Small intestine (tissue), 7 donors: ENCODE measurements around the gene ABCB8. TPM values are rescaled to one million over a fixed set of nuclear protein-coding genes. Genes with fewer than 3 reads are reported as not detected.

Experiments
- DNase-seq, 2 donors: peaks; one replicate each; pipeline versions ENCODE4 v3.0.0 to v3.0.0-alpha.2; 2013
- FAIRE-seq: peaks from 2 replicates; lab custom pipeline; 2012; peaks lifted over from hg19 to GRCh38; lab: Jason Lieb, UNC
- H3K27ac ChIP-seq, 3 donors: one replicate each; pipeline ENCODE4 v1.5.1; 2013; ENCODE audit warnings: low read length in 2 of 3, mild to moderate bottlenecking in 2 of 3, control low read depth in 1 of 3, inconsistent platforms in 1 of 3, low read depth in 1 of 3, moderate library complexity in 1 of 3
- H3K27me3 ChIP-seq, 3 donors: one replicate each; pipeline ENCODE4 v1.6.1; 2013; ENCODE audit warnings: low read length in 3 of 3, inconsistent platforms in 1 of 3; ENCODE audit not compliant: control insufficient read depth in 3 of 3, insufficient read depth in 3 of 3
- H3K36me3 ChIP-seq, 3 donors: one replicate each; pipeline ENCODE4 v1.6.1; 2013; ENCODE audit warnings: low read length in 3 of 3, inconsistent platforms in 1 of 3, low read depth in 1 of 3, mild to moderate bottlenecking in 1 of 3, moderate library complexity in 1 of 3; ENCODE audit not compliant: control insufficient read depth in 3 of 3, insufficient read depth in 2 of 3
- H3K4me1 ChIP-seq, 3 donors: one replicate each; pipeline ENCODE4 v1.6.1; 2013; ENCODE audit warnings: low read length in 2 of 3, inconsistent platforms in 1 of 3, low read depth in 1 of 3, mild to moderate bottlenecking in 1 of 3, moderate library complexity in 1 of 3; ENCODE audit not compliant: control insufficient read depth in 3 of 3, insufficient read depth in 2 of 3
- H3K4me3 ChIP-seq, 3 donors: one replicate each; pipeline ENCODE4 v1.5.1; 2013; ENCODE audit warnings: low read length in 3 of 3, control low read depth in 1 of 3, inconsistent platforms in 1 of 3, low read depth in 1 of 3, mild to moderate bottlenecking in 1 of 3, moderate library complexity in 1 of 3
- H3K9me3 ChIP-seq, 2 donors: one replicate each; pipeline ENCODE4 v1.6.1; 2013; ENCODE audit warnings: low read depth in 1 of 2, low read length in 1 of 2; ENCODE audit not compliant: control insufficient read depth in 2 of 2, insufficient read depth in 1 of 2
- WGBS, 3 donors: extraction: QIAGEN DNeasy Blood & Tissue Kit; methylation state at CpG; one replicate each; pipeline ENCODE4 v1.1.7; 2013; 5-methylcytosine and 5-hydroxymethylcytosine counted together
- polyA plus RNA-seq, 4 donors: library from polyadenylated mRNA; stranded (reverse) in 3 of 4; unstranded in 1 of 4; fragments of 200-250 nt in 3 of 4; fragments of 120-200 nt in 1 of 4; gene quantifications; one replicate each; pipeline versions ENCODE4 v1.2.1 to v1.2.3, GENCODE V29; 2013
- donor health status: healthy with polysubstance abuse.
- donor health status: control.
- donor health status: control.
- donor health status: Bipolar disorder and iron deficiency.
- donor health status: healthy.

The ABCB8 gene
- polyA plus RNA-seq, 4 donors, result 15.4 to 29.9 (median 16.2) TPM

DNA sequence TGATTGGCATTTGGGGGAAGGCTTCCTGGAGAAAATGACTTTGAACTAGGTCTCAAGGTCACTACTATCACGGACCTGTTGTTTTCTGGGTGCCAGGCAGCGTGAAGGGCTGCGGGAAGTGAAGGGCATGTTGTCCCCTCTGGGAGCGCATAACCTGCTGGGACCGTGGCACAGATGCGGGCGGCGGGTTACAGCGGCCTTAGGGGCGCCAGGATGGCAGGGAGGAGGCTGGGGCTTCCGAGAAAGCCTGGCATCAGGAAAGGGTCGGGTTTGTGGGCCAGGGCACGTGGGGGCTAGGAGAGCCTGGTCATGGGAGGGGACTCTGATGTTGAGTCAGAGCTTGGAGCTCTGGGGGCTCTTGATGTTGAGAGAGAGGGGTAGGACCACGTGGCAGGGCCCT is 37.3 kb downstream of the ABCB8 start:
- H3K36me3 ChIP-seq, result peaks cover 9 to 81% (median 22%) of the 10 kb centered on the region in 3 donors
- H3K4me1 ChIP-seq, result peaks cover 0 to 24% (median 7%) of the 10 kb centered on the region in 3 donors
- H3K4me3 ChIP-seq, result no peak overlapping the region
- no peaks in the 10 kb centered on the region for H3K27me3 ChIP-seq
- 80 to 84% (median 83%) methylated on average over 14 of the region's 14 CpGs for WGBS, 3 donors
- H3K9me3 ChIP-seq, result no peaks in the 10 kb centered on the region
- no peak for FAIRE-seq
- H3K27ac ChIP-seq, result no peak overlapping the region
- no peak for DNase-seq

GRCh38 chr7:151066273-151066974 is 38.2 kb downstream of the ABCB8 start:
- no peak overlapping the region for H3K4me3 ChIP-seq
- H3K9me3 ChIP-seq, result no peaks in the 10 kb centered on the region
- DNase-seq (no peak), FAIRE-seq (no peak)
- 90 to 94% (median 94%) methylated on average over 36 to 39 of the region's 39 CpGs for WGBS, 3 donors
- H3K36me3 ChIP-seq, result peaks cover 9 to 90% (median 22%) of the 10 kb centered on the region in 3 donors
- H3K27ac ChIP-seq, result no peak overlapping the region
- no peaks in the 10 kb centered on the region for H3K27me3 ChIP-seq
- H3K4me1 ChIP-seq, result peaks cover 0 to 15% (median 0%) of the 10 kb centered on the region in 3 donors

DNA sequence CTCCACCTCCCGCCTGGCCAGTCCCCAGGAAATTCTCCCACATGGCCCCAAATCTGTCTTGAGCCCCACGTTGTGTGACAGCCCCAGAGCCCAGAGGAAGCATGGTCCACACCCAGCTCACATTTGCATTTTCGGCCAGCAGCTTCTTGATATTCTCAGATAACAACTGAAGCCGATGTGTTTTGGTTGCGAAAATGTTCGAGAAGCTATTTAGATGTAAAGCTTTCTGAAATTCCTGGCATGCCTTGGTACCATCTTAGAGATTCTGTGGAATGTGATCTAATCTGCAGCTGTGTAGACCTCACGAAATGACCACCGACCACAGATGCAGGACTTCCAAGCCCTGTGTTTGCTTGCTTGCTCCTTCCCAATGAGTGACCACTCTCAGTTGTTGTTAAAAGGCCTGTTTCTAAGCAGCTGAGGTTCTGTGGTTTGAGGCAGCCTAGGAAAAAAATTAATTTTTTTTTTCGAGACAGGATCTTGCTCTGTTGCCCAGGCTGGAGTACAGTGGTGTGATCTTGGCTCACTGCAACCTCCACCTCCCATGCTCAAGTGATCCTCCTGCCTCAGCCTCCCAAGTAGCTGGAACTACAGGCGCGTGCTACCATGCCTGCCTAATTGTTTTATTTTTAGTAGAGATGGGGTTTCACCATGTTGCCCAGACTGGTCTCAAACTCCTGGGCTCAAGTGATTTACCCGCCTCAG is 40.0 kb downstream of the ABCB8 start:
- FAIRE-seq (no peak), DNase-seq (no peak)
- H3K27ac ChIP-seq, result no peak overlapping the region
- no peaks in the 10 kb centered on the region for H3K9me3 ChIP-seq
- H3K4me1 ChIP-seq, result peaks cover 0 to 7% (median 0%) of the 10 kb centered on the region in 3 donors
- H3K4me3 ChIP-seq, result no peak overlapping the region
- H3K27me3 ChIP-seq, result no peaks in the 10 kb centered on the region
- peaks cover 9 to 98% (median 29%) of the 10 kb centered on the region in 3 donors for H3K36me3 ChIP-seq
- WGBS, 3 donors, result 88 to 96% (median 93%) methylated on average over 12 of the region's 12 CpGs

DNA sequence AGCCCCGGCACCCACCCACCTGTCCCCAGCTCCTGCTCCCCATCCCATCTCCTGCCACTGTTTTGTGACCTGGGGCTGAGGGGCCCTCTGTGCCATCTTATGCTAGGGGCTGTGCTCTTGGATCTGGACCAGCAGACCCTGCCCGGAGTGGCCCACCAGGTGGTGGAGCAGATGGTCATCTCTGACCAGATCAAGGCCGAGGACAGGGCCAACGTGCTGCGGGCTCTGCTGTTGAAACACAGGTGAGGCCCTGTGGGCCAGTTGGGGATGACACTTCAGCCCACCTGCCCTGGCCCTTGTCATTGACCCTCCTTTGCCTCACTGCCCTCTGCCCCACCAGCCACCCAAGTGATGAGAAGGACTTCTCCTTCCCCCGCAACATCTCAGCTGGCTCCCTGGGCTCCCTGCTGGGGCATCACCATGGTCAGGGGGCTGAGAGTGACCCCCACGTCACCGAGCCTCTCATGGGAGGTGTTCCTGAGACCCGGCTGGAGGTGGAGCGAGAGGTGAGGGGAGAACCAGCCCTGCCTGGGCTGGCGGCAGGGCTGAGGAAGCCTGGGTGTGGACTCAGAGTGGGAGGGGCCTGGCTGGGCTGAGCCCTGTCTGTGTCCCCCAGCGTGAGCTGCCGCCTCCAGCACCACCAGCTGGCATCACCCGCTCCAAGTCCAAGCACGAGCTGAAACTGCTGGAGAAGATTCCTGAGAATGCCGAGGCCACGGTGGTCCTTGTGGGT is 41.8 kb downstream of the ABCB8 start:
- H3K4me1 ChIP-seq, result no peaks in the 10 kb centered on the region
- H3K36me3 ChIP-seq, result peaks cover 10 to 100% (median 25%) of the 10 kb centered on the region in 3 donors
- no peak overlapping the region for H3K4me3 ChIP-seq
- DNase-seq, result no peak
- H3K9me3 ChIP-seq, result no peaks in the 10 kb centered on the region
- WGBS, 3 donors, result 86 to 90% (median 90%) methylated on average over 17 of the region's 17 CpGs
- no peak for FAIRE-seq
- no peaks in the 10 kb centered on the region for H3K27me3 ChIP-seq
- H3K27ac ChIP-seq, result no peak overlapping the region

GRCh38 chr7:151070574-151070960 is 42.3 kb downstream of the ABCB8 start:
- Histone ChIP-seq H3K9me3 (no peaks in the 10 kb centered on the region), H3K27ac (no peak overlapping the region), H3K36me3 (peaks cover 11 to 100% (median 25%) of the 10 kb centered on the region in 3 donors), H3K27me3 (no peaks in the 10 kb centered on the region), H3K4me3 (no peak overlapping the region), H3K4me1 (no peaks in the 10 kb centered on the region)
- no peak for DNase-seq
- no peak for FAIRE-seq
- 91 to 94% (median 94%) methylated on average over 15 of the region's 15 CpGs for WGBS, 3 donors

GRCh38 chr7:151071032-151071866 is 43.0 kb downstream of the ABCB8 start:
- H3K9me3 ChIP-seq, result no peaks in the 10 kb centered on the region
- peaks cover 16 to 100% (median 22%) of the 10 kb centered on the region in 3 donors for H3K36me3 ChIP-seq
- no peaks in the 10 kb centered on the region for H3K4me1 ChIP-seq
- DNase-seq (no peak), FAIRE-seq (no peak)
- H3K27ac ChIP-seq, result no peak overlapping the region
- no peak overlapping the region for H3K4me3 ChIP-seq
- H3K27me3 ChIP-seq, result no peaks in the 10 kb centered on the region
- 93 to 95% (median 93%) methylated on average over 26 to 39 of the region's 39 CpGs for WGBS, 3 donors

DNA sequence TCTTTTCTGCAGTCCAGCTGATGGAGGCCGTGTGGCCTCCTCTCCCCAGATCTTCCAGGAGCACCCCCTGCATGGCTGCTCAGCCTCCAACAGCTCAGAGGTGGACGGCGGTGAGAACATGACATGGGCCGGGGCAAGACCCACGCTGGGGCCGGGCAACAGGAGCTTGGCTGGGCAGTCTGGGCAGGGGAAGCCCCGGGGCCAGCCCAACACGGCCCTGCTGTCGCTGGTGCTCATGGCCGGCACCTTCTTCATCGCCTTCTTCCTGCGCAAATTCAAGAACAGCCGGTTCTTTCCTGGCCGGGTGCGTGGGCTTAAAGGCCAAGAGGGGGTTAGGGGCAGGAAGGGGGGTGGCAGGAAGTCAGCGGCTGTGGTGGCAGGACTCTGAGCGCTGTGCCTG is 45.7 kb downstream of the ABCB8 start:
- H3K27me3 ChIP-seq, result no peaks in the 10 kb centered on the region
- FAIRE-seq, result no peak
- WGBS, 3 donors, result 84 to 89% (median 86%) methylated on average over 17 of the region's 17 CpGs
- peaks cover 9 to 99% (median 20%) of the 10 kb centered on the region in 3 donors for H3K36me3 ChIP-seq
- H3K27ac ChIP-seq, result no peak overlapping the region
- DNase-seq, result no peak
- no peak overlapping the region for H3K4me3 ChIP-seq
- no peaks in the 10 kb centered on the region for H3K9me3 ChIP-seq
- peaks cover 0 to 15% (median 0%) of the 10 kb centered on the region in 3 donors for H3K4me1 ChIP-seq
